HG02981 (cell line): ENCODE results near the gene USP6.
"Not testable (repeated sequence)": the region's sequence is repeated elsewhere in the genome, so short reads cannot be mapped to it uniquely, and the experiment has no call there.

ENCODE experiments used
- ATAC-seq: cut with Tn5 transposase; IDR thresholded peaks from one replicate; pipeline ENCODE4 v1.9.1; 2021; ENCODE audit warnings: mild to moderate bottlenecking, moderate library complexity; ENCODE audit not compliant: unreplicated experiment

The USP6 gene

DNA sequence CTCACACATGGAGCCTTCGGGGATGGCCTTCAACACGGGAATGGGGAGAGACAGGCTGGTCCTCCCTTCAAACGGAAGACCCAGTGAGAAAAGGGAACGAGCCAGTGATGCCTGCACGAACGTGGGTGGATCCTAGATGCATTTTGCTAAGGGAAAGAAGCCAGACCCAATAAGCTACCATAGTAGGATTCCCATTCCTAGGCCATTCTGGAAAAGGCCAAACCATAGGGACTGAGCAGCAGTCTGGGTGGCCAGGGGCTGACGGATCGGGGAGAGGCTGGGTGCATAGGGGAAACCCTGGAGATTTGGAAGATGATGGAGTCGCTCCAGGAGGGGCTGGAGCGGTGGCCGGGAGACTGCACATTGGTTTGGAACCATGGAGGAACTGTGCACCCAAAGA is 18.7 kb downstream of the USP6 start:
- not testable (repeated sequence) for ATAC-seq

DNA sequence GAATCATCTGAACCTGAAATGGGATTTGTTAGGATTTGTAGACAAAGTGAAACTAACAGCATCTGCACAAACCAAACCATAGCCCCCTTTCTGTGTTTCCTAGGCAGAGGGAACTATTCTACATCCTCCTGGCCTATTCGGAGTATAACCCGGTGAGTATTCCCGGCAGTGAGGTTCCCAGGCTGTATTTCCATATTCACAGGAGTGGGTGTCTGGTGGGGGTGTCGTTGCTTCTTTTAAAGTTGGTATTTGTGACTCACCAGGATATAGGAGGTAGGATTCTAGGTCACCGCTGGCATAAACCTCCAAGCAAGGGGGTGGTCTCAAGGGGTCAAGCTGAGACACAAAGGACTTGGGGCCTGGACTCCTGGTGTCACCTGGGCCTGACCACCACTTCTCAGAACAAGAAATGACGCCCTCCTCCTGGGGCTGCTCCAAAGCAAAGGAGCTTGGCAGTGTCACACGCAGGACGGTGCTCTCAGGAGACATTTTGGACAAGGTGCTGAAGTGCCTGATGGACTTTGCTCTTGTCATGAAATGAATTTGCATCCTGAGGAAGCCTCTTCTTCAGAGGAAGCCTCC is 19.4 kb downstream of the USP6 start:
- ATAC-seq, result not testable (repeated sequence)

DNA sequence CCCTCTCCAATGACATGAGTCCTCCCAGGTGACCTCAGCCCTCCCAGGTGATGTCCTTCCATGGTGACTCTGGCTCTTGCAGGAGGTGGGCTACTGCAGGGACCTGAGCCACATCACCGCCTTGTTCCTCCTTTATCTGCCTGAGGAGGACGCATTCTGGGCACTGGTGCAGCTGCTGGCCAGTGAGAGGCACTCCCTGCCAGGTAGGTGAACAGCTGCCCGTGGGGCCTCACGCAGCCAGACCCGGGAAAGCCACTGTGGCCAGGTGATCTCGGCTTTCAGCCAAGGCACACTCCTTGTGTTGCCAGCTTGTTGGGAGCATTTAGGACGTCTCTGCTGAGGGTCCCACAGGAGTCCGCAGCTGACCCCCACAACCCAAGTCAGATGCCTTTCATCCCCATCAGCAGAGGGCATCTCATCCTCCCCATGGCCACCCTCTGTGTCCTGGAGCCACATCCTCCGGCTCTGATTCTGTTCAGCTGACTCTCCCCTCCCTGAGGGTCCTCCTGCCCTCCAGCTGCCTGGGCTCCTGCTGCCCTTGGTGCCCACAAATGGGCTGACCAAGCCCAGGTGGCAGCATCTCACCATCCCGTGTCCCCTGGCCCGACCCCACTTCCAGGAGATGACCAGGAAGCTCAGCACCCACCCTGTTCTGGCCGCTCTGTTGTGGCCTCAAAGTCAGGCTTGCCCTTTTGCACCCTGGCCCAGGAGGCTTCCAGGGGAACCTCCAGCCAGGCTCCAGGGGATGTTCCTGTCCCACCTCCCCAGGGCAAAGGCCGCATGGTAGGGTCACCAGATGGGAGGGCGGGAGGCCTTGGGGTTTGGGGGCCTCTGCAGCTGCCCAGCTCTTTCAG is 20.1 kb downstream of the USP6 start:
- no peak for ATAC-seq

DNA sequence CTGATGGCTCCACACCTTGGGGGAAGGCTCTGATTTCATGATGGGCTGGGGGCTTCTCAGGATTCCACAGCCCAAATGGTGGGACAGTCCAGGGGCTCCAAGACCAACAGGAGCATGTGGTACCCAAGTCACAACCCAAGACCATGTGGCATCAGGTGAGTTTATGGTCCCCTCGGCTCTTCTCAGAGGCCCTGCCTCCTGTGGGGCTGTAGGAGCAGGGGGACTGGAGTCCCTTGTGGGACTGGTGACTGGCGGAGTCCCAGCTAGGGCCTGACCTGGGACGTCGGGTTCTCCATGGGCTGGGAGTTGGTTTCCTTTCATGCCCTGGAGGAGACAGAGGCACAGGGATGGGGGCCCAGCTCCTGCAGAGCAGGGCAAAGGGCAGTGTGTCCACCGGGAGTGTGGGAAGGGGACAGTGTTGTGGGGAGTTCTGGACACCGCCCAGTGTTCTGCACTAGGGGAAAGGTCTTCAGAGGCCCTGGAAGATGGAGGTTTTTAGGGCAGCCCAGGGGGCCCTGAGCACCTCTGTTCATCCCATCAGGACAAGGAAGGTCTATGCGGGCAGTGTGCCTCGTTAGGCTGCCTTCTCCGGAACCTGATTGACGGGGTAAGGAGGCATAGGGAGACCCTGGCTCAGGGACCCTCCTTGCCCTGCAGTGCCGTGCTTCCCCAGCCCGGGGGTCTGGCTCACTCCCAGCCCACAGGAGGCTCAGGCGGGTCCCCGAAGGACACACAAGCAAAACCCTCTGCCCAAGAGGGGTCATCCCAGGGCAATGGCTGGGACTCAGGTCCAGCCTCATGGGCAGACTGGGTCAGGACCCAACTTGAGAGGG is 21.0 kb downstream of the USP6 start:
- not testable (repeated sequence) for ATAC-seq

DNA sequence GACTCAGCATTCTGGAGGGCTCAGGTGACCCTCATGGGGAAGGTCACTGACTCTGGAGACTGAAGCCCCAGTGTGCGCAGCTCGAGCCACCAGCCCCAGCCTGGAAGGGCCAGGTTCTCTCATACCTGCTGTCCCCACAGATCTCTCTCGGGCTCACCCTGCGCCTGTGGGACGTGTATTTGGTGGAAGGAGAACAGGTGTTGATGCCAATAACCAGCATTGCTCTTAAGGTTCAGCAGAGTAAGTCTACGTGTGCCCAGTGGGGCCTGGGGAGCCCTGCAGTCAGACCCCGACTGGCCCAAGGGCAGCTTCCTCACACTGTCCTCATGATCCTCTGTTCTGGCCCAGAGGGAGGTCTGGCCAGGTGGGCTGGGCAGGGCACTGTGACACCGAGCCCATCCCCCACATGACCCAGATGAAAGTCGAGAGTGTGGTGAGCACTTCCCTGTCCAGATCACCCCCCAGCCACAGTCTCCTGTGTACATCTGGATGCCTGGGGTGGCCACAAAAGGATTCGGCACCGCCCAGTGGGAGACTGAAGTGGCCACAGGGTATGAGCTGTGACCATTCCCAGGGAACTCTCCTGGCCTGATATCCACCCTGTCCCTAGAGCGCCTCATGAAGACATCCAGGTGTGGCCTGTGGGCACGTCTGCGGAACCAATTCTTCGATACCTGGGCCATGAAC is 21.8 kb downstream of the USP6 start:
- not testable (repeated sequence) for ATAC-seq

DNA sequence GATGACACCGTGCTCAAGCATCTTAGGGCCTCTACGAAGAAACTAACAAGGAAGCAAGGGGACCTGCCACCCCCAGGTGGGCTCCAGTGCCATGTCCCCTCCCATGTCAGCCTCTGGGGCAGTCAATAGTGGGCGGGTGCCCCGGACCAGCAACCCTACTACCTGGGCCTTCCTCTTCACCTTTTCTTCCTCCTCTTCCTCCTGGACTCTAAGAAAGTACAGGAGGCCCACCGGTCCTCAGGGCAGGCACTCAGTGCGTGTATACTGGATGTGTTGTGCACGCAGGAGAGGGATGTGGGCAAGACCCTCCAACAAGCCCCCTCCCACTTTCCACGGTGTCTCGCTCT is 22.3 kb downstream of the USP6 start:
- not testable (repeated sequence) for ATAC-seq

DNA sequence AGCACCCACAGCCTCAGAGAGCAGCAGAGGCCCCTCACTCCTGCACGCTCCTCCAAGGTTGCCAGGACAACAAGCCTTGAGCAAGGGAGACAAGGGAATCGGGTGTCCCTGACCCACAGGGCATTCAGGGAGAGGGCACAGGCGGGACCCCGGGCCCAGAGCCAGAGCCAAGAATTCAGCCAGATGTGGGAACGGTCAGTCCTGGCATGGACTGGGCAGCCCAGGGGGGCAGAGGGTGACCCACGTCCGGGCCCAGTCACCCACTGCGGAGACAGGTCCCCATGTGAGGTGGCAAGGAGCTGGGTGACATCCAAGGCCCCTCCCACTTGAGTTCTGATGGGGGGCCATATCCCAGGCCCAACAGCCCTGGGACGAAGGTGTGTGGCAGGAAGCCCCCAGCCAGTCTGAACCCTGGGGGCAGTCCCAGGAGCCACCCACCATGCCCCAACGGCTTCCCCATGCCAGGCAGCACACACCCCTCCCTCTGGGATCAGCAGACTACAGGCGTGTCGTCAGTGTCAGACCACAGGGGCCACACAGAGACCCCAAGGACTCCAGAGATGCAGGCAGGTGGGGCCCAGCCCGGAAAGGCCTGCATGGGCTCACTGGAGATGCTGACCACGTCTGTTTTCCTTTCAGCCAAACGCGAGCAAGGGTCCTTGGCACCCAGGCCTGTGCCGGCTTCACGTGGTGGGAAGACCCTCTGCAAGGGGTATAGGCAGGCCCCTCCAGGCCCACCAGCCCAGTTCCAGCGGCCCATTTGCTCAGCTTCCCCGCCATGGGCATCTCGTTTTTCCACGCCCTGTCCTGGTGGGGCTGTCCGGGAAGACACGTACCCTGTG is 23.0 kb downstream of the USP6 start:
- ATAC-seq, result no peak

DNA sequence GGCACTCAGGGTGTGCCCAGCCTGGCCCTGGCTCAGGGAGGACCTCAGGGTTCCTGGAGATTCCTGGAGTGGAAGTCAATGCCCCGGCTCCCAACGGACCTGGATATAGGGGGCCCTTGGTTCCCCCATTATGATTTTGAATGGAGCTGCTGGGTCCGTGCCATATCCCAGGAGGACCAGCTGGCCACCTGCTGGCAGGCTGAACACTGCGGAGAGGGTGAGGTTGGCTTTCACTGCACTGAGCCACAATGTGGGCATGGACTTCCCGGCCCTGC is 23.6 kb downstream of the USP6 start:
- no peak for ATAC-seq

DNA sequence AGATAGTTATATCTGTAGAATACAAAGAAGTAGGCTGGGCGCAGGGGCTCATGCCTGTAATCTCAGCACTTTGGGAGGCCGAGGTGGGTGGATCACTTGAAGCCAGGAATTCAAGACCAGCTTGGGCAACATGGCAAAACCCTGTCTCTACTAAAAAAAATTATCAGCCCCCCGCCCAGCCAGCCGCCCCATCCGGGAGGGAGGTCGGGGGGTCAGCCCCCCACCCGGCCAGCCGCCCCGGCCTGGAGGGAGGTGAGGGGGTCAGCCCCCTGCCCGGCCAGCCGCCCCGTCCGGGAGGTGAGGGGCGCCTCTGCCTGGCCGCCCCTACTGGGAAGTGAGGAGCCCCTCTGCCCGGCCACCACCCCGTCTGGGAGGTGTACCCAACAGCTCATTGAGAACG is 27.0 kb downstream of the USP6 start:
- ATAC-seq, result not testable (repeated sequence)

DNA sequence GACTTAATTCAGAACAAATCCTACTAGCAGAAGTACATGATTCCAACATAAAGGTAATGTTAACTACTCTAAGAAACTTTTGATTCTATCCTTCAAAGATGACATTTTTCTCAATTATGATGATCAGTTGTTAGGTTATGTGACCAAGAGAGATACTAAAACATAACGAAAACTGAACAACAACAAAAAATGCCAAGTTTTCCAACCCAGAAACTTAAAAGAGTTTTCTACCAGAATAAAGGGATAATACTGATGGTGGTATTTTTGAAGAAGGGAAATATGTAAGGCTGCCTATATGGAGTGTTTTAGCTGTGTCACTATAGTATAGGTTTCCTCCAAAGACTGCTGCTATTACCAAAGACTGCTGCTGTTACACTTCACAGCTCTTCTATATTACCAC is 30.3 kb downstream of the USP6 start:
- ATAC-seq, result not testable (repeated sequence)

DNA sequence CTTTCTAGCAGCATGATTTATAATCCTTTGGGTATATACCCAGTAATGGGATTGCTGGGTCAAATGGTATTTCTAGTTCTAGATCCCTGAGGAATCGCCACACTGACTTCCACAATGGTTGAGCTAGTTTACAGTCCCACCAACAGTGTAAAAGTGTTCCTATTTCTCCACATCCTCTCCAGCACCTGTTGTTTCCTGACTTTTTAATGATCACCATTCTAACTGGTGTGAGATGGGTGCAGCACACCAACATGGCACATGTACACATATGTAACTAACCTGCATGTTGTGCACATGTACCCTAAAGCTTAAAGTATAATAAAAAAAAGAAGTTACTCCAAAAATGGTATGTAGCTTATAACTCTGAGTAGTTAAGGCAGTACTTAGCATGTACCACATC is 44.9 kb downstream of the USP6 start:
- ATAC-seq, result not testable (repeated sequence)

DNA sequence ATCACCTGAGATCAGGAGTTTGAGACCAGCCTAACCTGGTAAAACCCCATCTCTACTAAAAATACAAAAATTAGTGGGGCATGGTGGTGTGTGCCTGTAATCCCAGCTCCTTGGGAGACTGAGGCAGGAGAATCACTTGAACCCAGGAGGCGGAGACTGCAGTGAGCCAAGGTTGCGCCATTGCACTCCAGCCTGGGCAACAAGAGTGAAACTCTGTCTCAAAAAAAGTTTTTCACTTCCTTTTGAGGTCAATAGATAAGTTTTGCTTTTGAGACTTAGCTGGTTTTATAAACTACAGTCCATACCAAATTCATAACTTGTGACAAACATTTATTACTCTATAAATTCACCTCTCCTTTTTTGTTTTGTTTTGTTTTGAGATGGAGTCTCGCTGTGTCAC is 46.0 kb downstream of the USP6 start:
- ATAC-seq, result not testable (repeated sequence)

DNA sequence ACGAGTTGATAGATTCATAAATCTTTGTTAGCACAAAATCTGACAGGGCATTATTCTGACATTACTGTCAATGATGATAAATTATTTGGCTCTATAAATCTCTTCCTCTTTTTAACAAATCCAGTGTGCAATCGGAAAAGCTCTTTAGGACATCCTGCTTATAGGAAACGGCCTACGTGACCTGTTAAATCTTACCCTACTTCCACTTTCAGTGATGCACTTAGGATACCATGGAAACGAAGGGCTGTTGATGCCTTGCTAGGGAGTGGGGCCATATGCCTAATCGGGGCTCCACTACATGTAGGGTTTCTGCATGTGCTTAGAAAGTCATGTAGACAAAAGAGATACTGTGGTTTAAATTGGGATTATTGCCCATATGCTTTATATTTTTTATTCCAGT is 48.6 kb downstream of the USP6 start:
- ATAC-seq, result no peak

DNA sequence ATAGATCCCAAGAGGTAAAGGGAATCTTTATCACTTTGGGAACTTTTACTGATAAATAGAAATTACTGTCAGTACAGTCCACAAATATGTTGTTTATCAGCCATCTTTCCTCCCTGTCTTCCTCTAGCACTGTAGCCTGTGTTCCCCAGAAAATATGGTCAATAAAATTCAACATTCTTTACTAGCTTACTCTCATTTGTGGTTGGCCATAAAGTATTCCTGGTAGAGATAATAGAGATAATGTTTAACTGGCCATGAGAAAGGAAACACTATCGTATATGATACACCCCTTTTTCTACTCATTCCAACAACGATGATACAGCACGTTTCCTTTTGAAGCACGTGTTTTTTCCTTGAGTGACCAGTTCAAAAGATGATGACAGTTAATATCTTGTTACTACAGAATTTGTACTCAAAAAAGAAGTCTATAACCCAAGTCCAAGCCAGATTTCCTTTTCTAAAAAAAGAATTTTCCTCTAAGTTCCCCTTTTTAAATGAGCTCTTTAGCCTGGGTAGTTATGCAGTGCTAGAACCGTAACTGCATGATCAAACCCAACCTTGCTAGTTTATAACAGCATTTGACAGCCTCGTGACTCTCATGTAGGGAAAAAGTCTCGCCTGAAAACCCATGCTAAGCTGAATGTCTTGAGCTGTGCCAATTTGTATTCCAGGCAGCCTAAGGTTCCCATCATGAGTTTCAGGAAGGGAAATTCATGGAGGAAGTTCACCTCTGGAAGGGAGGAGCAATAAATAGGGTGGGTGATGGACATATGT is 50.1 kb downstream of the USP6 start:
- ATAC-seq, result not testable (repeated sequence)

DNA sequence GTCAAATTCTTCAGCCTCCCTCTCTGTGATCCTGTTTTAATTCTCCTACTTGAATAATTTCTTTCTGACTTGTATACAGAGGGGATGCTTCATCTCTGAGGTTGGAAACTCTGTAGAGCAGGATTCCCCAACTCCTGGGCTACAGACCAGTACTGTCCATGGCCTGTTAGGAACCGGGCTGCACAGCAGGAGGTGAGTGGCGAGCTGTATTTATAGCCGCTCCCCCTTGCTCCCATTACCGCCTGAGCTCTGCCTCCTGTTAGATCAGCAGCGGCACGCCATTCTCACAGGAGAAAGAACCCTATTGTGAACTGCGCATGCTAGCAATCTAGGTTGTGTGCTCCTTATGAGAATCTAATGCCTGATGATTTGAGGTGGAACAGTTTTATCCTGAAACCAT is 59.2 kb downstream of the USP6 start:
- ATAC-seq, result not testable (repeated sequence)

DNA sequence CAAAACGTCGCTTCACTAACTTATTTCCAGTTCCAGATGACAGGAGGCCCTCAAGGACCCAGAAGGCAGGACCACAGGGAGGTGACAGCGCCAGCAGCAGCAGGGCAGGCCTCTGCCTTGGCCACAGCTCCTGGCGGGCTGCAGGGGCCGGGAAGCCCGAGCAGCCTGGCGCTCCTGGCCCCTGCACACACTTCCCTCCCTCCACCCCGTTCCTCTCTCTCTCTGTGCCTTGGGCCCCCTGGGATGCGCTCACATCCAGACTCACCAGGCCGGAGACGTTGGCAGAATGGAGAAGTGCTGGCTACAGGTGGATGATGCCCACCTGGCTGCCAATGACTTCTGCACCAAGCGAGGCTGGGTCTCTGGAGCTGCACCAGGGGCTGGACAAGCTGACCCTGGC is 63.2 kb downstream of the USP6 start:
- ATAC-seq, result no peak

DNA sequence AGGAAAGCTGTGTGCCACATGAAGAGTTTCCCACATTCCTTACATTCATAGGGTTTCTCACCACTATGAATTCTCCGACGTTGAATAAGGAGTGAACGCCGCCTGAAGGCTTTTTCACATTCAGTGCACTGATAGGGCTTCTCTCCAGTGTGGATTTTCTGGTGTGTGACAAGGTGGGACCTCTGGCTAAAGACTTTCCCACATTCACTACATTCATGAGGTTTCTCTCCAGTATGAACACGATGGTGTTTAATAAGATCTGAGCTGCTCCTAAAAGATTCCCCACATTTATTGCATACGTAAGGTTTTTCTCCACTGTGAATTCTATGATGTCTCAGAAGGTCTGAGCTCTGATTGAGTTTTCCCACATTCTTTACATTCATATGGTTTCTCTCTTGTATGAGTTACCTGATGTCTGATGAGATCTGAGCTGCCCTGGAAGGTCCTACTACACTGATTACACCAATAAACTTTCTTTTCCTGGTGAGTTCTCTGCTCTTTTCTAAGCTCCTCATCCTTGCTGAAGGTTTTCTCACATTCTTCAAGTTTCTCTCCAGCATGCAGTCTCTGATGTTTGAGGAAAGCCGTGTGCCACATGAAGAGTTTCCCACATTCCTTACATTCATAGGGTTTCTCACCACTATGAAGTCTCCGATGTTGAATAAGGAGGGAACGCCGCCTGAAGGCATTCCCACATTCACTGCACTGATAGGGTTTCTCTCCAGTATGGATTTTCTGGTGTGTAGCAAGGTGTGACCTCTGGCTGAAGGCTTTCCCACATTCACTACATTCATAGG is 65.9 kb downstream of the USP6 start:
- ATAC-seq, result no peak

DNA sequence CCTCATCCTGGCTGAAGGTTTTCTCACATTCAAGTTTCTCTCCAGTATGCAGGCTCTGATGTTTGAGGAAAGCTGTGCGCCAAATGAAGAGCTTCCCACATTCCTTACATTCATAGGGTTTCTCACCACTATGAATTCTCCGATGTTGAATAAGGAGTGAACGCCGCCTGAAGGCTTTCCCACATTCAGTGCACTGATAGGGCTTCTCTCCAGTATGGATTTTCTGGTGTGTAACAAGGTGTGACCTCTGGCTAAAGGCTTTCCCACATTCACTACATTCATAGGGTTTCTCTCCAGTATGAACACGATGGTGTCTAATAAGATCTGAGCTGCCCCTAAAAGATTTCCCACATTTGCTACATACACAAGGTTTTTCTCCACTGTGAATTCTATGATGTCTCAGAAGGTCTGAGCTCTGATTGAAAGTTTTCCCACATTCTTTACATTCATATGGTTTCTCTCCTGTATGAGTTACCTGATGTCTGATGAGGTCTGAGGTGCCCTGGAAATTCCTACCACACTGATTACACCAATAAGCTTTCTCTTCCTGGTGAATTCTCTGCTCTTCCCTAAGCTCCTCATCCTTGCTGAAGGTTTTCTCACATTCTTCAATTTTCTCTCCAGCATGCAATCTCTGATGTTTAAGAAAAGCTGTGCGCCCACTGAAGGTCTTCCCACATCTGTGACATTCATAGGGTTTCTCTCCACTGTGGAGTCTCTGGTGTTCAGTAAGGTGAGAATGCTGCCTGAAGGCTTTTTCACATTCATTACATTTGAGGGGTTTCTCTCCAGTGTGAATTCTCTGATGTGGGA is 67.0 kb downstream of the USP6 start:
- no peak for ATAC-seq
